ENCODE results near the gene SLC22A23.

- TF ChIP-seq CTCF (IDR thresholded peaks at IDR 0.05) (no peak), TCF7 (CRISPR knock-in tag; IDR thresholded peaks at IDR 0.05; ENCODE audit: low read depth) (no peak), ATF6 (CRISPR knock-in tag; IDR thresholded peaks at IDR 0.05) (no peak), ZBTB21 (CRISPR knock-in tag; IDR thresholded peaks at IDR 0.05; ENCODE audit: borderline replicate concordance) (no peak), USF1 (CRISPR knock-in tag; IDR thresholded peaks at IDR 0.05) (no peak), JAZF1 (CRISPR knock-in tag; IDR thresholded peaks at IDR 0.05) (no peak), E2F5 (CRISPR knock-in tag; IDR thresholded peaks at IDR 0.05) (no peak), IRF2 (CRISPR knock-in tag; IDR thresholded peaks at IDR 0.05; ENCODE audit: borderline replicate concordance, low read depth) (no peak), ATF3 (CRISPR knock-in tag; conservative IDR thresholded peaks at IDR 0.05) (no peak)
These were observed 1.7 kb downstream of the SLC22A23 start for GRCh38 chr6:3455147-3455568.
